Measurements from ENCODE around the gene EYS. TPM values are rescaled to one million over a fixed set of nuclear protein-coding genes. Genes with fewer than 3 reads are reported as not detected.

EYS gene
- total RNA-seq, 4 donors from 2014 or later: under 0.01 TPM; not detected in 3

- no peaks in the 10 kb centered on the region for H3K36me3 ChIP-seq
- H3K4me3 ChIP-seq: no peak overlapping the region
- no peak overlapping the region for H3K27ac ChIP-seq (replicated peaks in 1 of 4)
- DNase-seq (ENCODE audit: extremely low spot score): no peak
- H3K9me3 ChIP-seq: no peaks in the 10 kb centered on the region
- WGBS: 73% methylated on average over 1 of the region's 1 CpG
- no peak for TF ChIP-seq POLR2AphosphoS5 (IDR thresholded peaks at IDR 0.05)
- no peak for TF ChIP-seq POLR2A (IDR thresholded peaks at IDR 0.05; ENCODE audit: low read depth)
- TF ChIP-seq CTCF (IDR thresholded peaks at IDR 0.05): no peak
- TF ChIP-seq EP300 (IDR thresholded peaks at IDR 0.05): no peak
- intact Hi-C loops (cut with DNase I): no loop called here
- no peaks in the 10 kb centered on the region for H3K27me3 ChIP-seq
- no peaks in the 10 kb centered on the region for H3K4me1 ChIP-seq
Observed at GRCh38 chr6:65449926-65450325, 257.1 kb downstream of the EYS start.

GRCh38 chr6:65448866-65449265, 258.2 kb downstream of the EYS start:
- Histone ChIP-seq H3K36me3 (no peaks in the 10 kb centered on the region), H3K4me1 (no peaks in the 10 kb centered on the region), H3K27ac (replicated peaks in 1 of 4) (no peak overlapping the region), H3K4me3 (no peak overlapping the region), H3K9me3 (no peaks in the 10 kb centered on the region), H3K27me3 (no peaks in the 10 kb centered on the region)
- no peak for DNase-seq (ENCODE audit: extremely low spot score)
- WGBS: 62% methylated on average over 1 of the region's 1 CpG
- TF ChIP-seq EP300 (IDR thresholded peaks at IDR 0.05) (no peak), POLR2AphosphoS5 (IDR thresholded peaks at IDR 0.05) (no peak), POLR2A (IDR thresholded peaks at IDR 0.05; ENCODE audit: low read depth) (no peak), CTCF (IDR thresholded peaks at IDR 0.05) (no peak)
- intact Hi-C loops (cut with DNase I): no loop called here

GRCh38 chr6:65436281-65436680, 270.7 kb downstream of the EYS start:
- Histone ChIP-seq H3K36me3 (no peaks in the 10 kb centered on the region), H3K27me3 (no peaks in the 10 kb centered on the region), H3K27ac (replicated peaks in 1 of 4) (no peak overlapping the region), H3K4me1 (no peaks in the 10 kb centered on the region), H3K9me3 (peaks cover 0 to 4% (median 0%) of the 10 kb centered on the region in 4 donors), H3K4me3 (no peak overlapping the region)
- intact Hi-C loops (cut with DNase I): no loop called here
- TF ChIP-seq POLR2AphosphoS5 (IDR thresholded peaks at IDR 0.05) (no peak), EP300 (IDR thresholded peaks at IDR 0.05) (no peak)
- WGBS: 63% methylated on average over 1 of the region's 1 CpG
- no peak for DNase-seq (ENCODE audit: extremely low spot score)

- Histone ChIP-seq H3K4me3 (no peak overlapping the region), H3K36me3 (no peaks in the 10 kb centered on the region), H3K9me3 (no peaks in the 10 kb centered on the region), H3K4me1 (no peaks in the 10 kb centered on the region), H3K27me3 (no peaks in the 10 kb centered on the region), H3K27ac (replicated peaks in 1 of 4) (no peak overlapping the region)
- TF ChIP-seq POLR2A (IDR thresholded peaks at IDR 0.05; ENCODE audit: low read depth): no peak
- TF ChIP-seq EP300 (IDR thresholded peaks at IDR 0.05): no peak
- TF ChIP-seq CTCF (IDR thresholded peaks at IDR 0.05): no peak
- no peak for TF ChIP-seq POLR2AphosphoS5 (IDR thresholded peaks at IDR 0.05)
- WGBS: 89% methylated on average over 3 of the region's 3 CpGs
- intact Hi-C loops (cut with DNase I): no loop called here
- no peak for DNase-seq (ENCODE audit: extremely low spot score)
Observed at GRCh38 chr6:65416621-65417020, 290.4 kb downstream of the EYS start.

GRCh38 chr6:65410309-65410708, 296.7 kb downstream of the EYS start:
- no peak for DNase-seq (ENCODE audit: extremely low spot score)
- Histone ChIP-seq H3K4me3 (no peak overlapping the region), H3K9me3 (no peaks in the 10 kb centered on the region), H3K4me1 (no peaks in the 10 kb centered on the region), H3K27me3 (no peaks in the 10 kb centered on the region), H3K27ac (replicated peaks in 1 of 4) (no peak overlapping the region), H3K36me3 (no peaks in the 10 kb centered on the region)
- TF ChIP-seq EP300 (IDR thresholded peaks at IDR 0.05): no peak
- no peak for TF ChIP-seq POLR2A (IDR thresholded peaks at IDR 0.05; ENCODE audit: low read depth)
- no peak for TF ChIP-seq CTCF (IDR thresholded peaks at IDR 0.05)
- no peak for TF ChIP-seq POLR2AphosphoS5 (IDR thresholded peaks at IDR 0.05)
- intact Hi-C loops (cut with DNase I): no loop called here
- 81% methylated on average over 3 of the region's 3 CpGs for WGBS
